ENCODE data around the gene CCDC6.

- no peak for TF ChIP-seq EZH2 (IDR thresholded peaks at IDR 0.05; ENCODE audit: borderline replicate concordance, insufficient read depth, low read length, poor library complexity, severe bottlenecking)
- TF ChIP-seq CTCF (IDR thresholded peaks at IDR 0.05; ENCODE audit: poor library complexity, severe bottlenecking): no peak
- no peak for TF ChIP-seq POLR2AphosphoS5 (IDR thresholded peaks at IDR 0.05)
- no peak for TF ChIP-seq EP300 (conservative IDR thresholded peaks at IDR 0.05; ENCODE audit: poor library complexity, severe bottlenecking)
- TF ChIP-seq TAF1 (IDR thresholded peaks at IDR 0.05; ENCODE audit: low read depth): no peak
- no peak for TF ChIP-seq RAD21 (conservative IDR thresholded peaks at IDR 0.05)
- no peak for TF ChIP-seq MXI1 (conservative IDR thresholded peaks at IDR 0.05; ENCODE audit: poor library complexity, severe bottlenecking)
- TF ChIP-seq SMC3 (conservative IDR thresholded peaks at IDR 0.05; ENCODE audit: poor library complexity): no peak
These were observed 68.1 kb downstream of the CCDC6 start for GRCh38 chr10:59838085-59838789.

Measured in neural cell (in vitro differentiated cells).